PFSK-1 (cell line): ENCODE measurements around the gene ARAP1.

Source experiments
- FOXP2 ChIP-seq: optimal IDR thresholded peaks from 2 replicates; pipeline ENCODE3; 2011; ENCODE audit warnings: borderline replicate concordance, control low read depth, inconsistent platforms; ENCODE audit not compliant: insufficient read depth; ENCODE audit errors: extremely low read length, extremely low read depth
- POLR2AphosphoS5 ChIP-seq: IDR thresholded peaks from 2 replicates; pipeline ENCODE4 v1.6.1; 2012; ENCODE audit warnings: low read depth, mild to moderate bottlenecking, control low read depth, low read length, moderate library complexity
- SIN3A ChIP-seq: IDR thresholded peaks from 2 replicates; pipeline ENCODE4 v1.6.1; 2012; ENCODE audit warnings: mild to moderate bottlenecking, low read length, moderate library complexity, borderline replicate concordance; ENCODE audit not compliant: insufficient read depth
- TAF1 ChIP-seq: IDR thresholded peaks from 2 replicates; pipeline ENCODE4 v1.6.1; 2012; ENCODE audit warnings: low read length, control low read depth, borderline replicate concordance; ENCODE audit not compliant: insufficient read depth
- TF ChIP-seq, protein P1 (sequence below), 2 experiments: IDR thresholded peaks; 2 replicates each; pipeline versions ENCODE4 v1.6.1 to v1.8.0; 2011 to 2012; ENCODE audit warnings: low read depth in 2 of 2, low read length in 2 of 2, control low read depth in 1 of 2, inconsistent platforms in 1 of 2, mild to moderate bottlenecking in 1 of 2, moderate library complexity in 1 of 2; ENCODE audit not compliant: insufficient read depth in 1 of 2

DNA sequence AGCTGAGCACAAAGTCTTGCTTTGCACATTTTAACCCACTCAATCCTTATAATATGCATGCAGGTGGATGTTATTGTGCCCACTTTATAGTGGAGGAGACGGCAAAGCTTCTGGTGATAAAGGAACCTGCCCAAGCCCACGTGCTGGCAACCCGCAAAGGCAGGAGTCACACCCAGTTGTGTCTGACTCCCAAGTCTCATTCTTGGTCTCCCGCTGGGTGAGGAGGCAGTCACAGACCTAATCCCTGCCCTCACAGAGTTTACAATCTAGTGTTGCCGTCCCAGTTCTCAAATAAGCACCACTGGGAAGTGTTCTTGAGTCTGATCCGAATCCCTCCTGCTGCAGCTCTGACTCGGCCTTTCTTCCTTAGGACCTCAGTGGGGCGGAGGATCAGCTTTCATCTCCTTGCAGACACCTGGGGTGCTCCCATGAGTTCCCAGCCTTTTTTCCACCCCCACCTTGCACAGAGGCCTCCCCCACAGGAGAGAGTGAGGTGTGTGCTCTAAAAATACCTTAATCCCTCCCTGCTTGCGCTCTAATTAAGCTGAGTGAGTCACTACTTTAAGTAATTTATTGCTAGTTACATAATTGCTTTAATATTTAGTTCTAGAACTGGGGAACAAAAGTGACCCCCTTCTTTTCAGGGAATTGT lies 93.1 kb downstream of the ARAP1 start:
- TF ChIP-seq POLR2AphosphoS5 (no peak), TAF1 (no peak), SIN3A (no peak), FOXP2 (no peak)
- TF ChIP-seq, protein P1, sequence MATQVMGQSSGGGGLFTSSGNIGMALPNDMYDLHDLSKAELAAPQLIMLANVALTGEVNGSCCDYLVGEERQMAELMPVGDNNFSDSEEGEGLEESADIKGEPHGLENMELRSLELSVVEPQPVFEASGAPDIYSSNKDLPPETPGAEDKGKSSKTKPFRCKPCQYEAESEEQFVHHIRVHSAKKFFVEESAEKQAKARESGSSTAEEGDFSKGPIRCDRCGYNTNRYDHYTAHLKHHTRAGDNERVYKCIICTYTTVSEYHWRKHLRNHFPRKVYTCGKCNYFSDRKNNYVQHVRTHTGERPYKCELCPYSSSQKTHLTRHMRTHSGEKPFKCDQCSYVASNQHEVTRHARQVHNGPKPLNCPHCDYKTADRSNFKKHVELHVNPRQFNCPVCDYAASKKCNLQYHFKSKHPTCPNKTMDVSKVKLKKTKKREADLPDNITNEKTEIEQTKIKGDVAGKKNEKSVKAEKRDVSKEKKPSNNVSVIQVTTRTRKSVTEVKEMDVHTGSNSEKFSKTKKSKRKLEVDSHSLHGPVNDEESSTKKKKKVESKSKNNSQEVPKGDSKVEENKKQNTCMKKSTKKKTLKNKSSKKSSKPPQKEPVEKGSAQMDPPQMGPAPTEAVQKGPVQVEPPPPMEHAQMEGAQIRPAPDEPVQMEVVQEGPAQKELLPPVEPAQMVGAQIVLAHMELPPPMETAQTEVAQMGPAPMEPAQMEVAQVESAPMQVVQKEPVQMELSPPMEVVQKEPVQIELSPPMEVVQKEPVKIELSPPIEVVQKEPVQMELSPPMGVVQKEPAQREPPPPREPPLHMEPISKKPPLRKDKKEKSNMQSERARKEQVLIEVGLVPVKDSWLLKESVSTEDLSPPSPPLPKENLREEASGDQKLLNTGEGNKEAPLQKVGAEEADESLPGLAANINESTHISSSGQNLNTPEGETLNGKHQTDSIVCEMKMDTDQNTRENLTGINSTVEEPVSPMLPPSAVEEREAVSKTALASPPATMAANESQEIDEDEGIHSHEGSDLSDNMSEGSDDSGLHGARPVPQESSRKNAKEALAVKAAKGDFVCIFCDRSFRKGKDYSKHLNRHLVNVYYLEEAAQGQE (IDR thresholded peaks at IDR 0.05; ENCODE audit: insufficient read depth in 1 of 2, low read depth in 2 of 2, low read length in 2 of 2), result no peak
